ENCODE results near the gene KRT72. TPM values are rescaled to one million over a fixed set of nuclear protein-coding genes. Genes with fewer than 3 reads are reported as not detected.

Gene KRT72
- total and polyA plus RNA-seq, 4 donors, result not detected

GRCh38 chr12:52650520-52651081 lies 49.3 kb upstream of the KRT72 start:
- H3K4me3 ChIP-seq (ENCODE audit: low read depth in 1 of 3, low read length in 3 of 3), result no peak overlapping the region
- H3K27ac ChIP-seq (ENCODE audit: low read depth in 1 of 2, low read length in 2 of 2), result no peak overlapping the region
- H3K9me3 ChIP-seq (ENCODE audit: control insufficient read depth in 4 of 4, low read length in 3 of 4), result peaks cover 0 to 2% (median 0%) of the 10 kb centered on the region in 4 donors
- no peak overlapping the region for H3K9ac ChIP-seq (ENCODE audit: low read depth in 1 of 2, low read length in 2 of 2)
- WGBS, result 63% methylated on average over 12 of the region's 12 CpGs
- H3K36me3 ChIP-seq (ENCODE audit: control insufficient read depth in 4 of 4, insufficient read depth in 3 of 4, low read depth in 1 of 4, low read length in 3 of 4), result no peaks in the 10 kb centered on the region
- H3K4me1 ChIP-seq (ENCODE audit: control insufficient read depth in 4 of 4, insufficient read depth in 4 of 4, low read length in 3 of 4), result no peaks in the 10 kb centered on the region
- peaks cover 0 to 2% (median 0%) of the 10 kb centered on the region in 4 donors for H3K27me3 ChIP-seq (ENCODE audit: control insufficient read depth in 4 of 4, insufficient read depth in 4 of 4, low read length in 3 of 4)
- no peak for TF ChIP-seq FOXA1 (IDR thresholded peaks at IDR 0.05)
- TF ChIP-seq, protein P1, sequence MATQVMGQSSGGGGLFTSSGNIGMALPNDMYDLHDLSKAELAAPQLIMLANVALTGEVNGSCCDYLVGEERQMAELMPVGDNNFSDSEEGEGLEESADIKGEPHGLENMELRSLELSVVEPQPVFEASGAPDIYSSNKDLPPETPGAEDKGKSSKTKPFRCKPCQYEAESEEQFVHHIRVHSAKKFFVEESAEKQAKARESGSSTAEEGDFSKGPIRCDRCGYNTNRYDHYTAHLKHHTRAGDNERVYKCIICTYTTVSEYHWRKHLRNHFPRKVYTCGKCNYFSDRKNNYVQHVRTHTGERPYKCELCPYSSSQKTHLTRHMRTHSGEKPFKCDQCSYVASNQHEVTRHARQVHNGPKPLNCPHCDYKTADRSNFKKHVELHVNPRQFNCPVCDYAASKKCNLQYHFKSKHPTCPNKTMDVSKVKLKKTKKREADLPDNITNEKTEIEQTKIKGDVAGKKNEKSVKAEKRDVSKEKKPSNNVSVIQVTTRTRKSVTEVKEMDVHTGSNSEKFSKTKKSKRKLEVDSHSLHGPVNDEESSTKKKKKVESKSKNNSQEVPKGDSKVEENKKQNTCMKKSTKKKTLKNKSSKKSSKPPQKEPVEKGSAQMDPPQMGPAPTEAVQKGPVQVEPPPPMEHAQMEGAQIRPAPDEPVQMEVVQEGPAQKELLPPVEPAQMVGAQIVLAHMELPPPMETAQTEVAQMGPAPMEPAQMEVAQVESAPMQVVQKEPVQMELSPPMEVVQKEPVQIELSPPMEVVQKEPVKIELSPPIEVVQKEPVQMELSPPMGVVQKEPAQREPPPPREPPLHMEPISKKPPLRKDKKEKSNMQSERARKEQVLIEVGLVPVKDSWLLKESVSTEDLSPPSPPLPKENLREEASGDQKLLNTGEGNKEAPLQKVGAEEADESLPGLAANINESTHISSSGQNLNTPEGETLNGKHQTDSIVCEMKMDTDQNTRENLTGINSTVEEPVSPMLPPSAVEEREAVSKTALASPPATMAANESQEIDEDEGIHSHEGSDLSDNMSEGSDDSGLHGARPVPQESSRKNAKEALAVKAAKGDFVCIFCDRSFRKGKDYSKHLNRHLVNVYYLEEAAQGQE (IDR thresholded peaks at IDR 0.05), result peak; percentile 54
- DNase-seq (ENCODE audit: low spot score), result no peak

DNA sequence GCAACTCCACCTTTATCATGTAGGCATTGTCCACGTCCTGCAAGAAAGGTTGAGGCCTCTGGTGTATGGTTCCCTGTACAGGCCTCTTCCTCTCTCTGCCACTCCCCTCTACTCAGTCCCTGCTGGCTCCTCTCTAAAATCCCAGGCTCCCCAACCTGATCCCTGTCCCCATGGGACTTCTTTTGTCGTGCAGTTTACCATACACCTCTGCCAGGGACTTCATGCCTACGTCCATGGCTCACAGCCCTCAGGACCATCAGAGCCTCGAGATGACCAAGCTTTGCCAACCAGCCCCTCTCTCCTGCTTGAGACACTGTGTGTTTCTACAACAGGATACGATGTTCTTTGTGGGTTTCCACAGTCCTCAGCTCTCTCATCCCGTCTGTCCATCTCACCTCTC lies 47.8 kb upstream of the KRT72 start:
- Histone ChIP-seq H3K27me3 (ENCODE audit: control insufficient read depth in 4 of 4, insufficient read depth in 4 of 4, low read length in 3 of 4) (no peaks in the 10 kb centered on the region), H3K4me1 (ENCODE audit: control insufficient read depth in 4 of 4, insufficient read depth in 4 of 4, low read length in 3 of 4) (no peaks in the 10 kb centered on the region), H3K36me3 (ENCODE audit: control insufficient read depth in 4 of 4, insufficient read depth in 3 of 4, low read depth in 1 of 4, low read length in 3 of 4) (no peaks in the 10 kb centered on the region), H3K4me3 (ENCODE audit: low read depth in 1 of 3, low read length in 3 of 3) (no peak overlapping the region), H3K9ac (ENCODE audit: low read depth in 1 of 2, low read length in 2 of 2) (no peak overlapping the region), H3K9me3 (ENCODE audit: control insufficient read depth in 4 of 4, low read length in 3 of 4) (peaks cover 0 to 2% (median 0%) of the 10 kb centered on the region in 4 donors), H3K27ac (ENCODE audit: low read depth in 1 of 2, low read length in 2 of 2) (no peak overlapping the region)
- TF ChIP-seq EGR1 (IDR thresholded peaks at IDR 0.05; ENCODE audit: low read depth in 2 of 2) (no peak), RXRA (IDR thresholded peaks at IDR 0.05) (no peak), NR2F2 (IDR thresholded peaks at IDR 0.05) (no peak), YY1 (IDR thresholded peaks at IDR 0.05) (no peak), TAF1 (conservative IDR thresholded peaks at IDR 0.05) (no peak), HNF4G (IDR thresholded peaks at IDR 0.05) (no peak), MAX (IDR thresholded peaks at IDR 0.05) (no peak)
- TF ChIP-seq, protein P2, sequence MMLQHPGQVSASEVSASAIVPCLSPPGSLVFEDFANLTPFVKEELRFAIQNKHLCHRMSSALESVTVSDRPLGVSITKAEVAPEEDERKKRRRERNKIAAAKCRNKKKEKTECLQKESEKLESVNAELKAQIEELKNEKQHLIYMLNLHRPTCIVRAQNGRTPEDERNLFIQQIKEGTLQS (IDR thresholded peaks at IDR 0.05), result no peak
- TF ChIP-seq, protein P3, sequence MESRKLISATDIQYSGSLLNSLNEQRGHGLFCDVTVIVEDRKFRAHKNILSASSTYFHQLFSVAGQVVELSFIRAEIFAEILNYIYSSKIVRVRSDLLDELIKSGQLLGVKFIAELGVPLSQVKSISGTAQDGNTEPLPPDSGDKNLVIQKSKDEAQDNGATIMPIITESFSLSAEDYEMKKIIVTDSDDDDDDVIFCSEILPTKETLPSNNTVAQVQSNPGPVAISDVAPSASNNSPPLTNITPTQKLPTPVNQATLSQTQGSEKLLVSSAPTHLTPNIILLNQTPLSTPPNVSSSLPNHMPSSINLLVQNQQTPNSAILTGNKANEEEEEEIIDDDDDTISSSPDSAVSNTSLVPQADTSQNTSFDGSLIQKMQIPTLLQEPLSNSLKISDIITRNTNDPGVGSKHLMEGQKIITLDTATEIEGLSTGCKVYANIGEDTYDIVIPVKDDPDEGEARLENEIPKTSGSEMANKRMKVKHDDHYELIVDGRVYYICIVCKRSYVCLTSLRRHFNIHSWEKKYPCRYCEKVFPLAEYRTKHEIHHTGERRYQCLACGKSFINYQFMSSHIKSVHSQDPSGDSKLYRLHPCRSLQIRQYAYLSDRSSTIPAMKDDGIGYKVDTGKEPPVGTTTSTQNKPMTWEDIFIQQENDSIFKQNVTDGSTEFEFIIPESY (IDR thresholded peaks at IDR 0.05), result no peak
- no peak for DNase-seq (ENCODE audit: low spot score)
- 68% methylated on average over 6 of the region's 6 CpGs for WGBS

DNA sequence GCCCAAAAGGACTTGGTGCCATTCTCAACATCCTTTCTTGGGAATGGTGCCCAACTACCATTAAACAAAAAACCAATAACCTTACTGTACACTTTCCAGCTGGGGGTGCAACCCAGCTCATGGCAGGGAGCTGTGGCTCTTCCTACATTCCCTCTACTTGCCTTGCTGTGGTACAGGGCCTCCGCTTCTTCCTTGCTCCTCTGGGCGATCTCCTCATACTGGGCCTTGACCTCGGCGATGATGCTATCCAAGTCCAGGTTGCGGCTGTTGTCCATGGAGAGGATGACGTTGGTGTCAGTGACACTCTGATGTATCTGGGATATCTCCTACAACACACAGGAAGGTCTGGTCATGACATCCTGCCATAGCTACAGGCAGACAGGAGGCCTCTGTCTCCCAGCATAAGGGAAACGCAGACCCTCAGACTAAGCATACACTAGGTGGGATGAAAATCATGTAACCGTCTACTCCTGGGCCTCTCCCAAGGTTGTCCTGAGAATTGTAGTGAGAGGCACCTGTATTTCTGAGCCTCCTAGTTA lies 46.8 kb upstream of the KRT72 start:
- no peak overlapping the region for H3K9ac ChIP-seq (ENCODE audit: low read depth in 1 of 2, low read length in 2 of 2)
- H3K27me3 ChIP-seq (ENCODE audit: control insufficient read depth in 4 of 4, insufficient read depth in 4 of 4, low read length in 3 of 4), result peaks cover 0 to 3% (median 0%) of the 10 kb centered on the region in 4 donors
- H3K4me3 ChIP-seq (ENCODE audit: low read depth in 1 of 3, low read length in 3 of 3), result no peak overlapping the region
- peaks cover 0 to 2% (median 0%) of the 10 kb centered on the region in 4 donors for H3K9me3 ChIP-seq (ENCODE audit: control insufficient read depth in 4 of 4, low read length in 3 of 4)
- DNase-seq (ENCODE audit: low spot score), result peak; percentile 31
- H3K27ac ChIP-seq (ENCODE audit: low read depth in 1 of 2, low read length in 2 of 2), result no peak overlapping the region
- no peaks in the 10 kb centered on the region for H3K36me3 ChIP-seq (ENCODE audit: control insufficient read depth in 4 of 4, insufficient read depth in 3 of 4, low read depth in 1 of 4, low read length in 3 of 4)
- H3K4me1 ChIP-seq (ENCODE audit: control insufficient read depth in 4 of 4, insufficient read depth in 4 of 4, low read length in 3 of 4), result no peaks in the 10 kb centered on the region
- WGBS, result 91% methylated on average over 8 of the region's 8 CpGs
- TF ChIP-seq YY1 (IDR thresholded peaks at IDR 0.05) (no peak), EGR1 (IDR thresholded peaks at IDR 0.05; ENCODE audit: low read depth in 2 of 2) (no peak), HNF4A (conservative IDR thresholded peaks at IDR 0.05) (no peak)
- TF ChIP-seq, protein P4, sequence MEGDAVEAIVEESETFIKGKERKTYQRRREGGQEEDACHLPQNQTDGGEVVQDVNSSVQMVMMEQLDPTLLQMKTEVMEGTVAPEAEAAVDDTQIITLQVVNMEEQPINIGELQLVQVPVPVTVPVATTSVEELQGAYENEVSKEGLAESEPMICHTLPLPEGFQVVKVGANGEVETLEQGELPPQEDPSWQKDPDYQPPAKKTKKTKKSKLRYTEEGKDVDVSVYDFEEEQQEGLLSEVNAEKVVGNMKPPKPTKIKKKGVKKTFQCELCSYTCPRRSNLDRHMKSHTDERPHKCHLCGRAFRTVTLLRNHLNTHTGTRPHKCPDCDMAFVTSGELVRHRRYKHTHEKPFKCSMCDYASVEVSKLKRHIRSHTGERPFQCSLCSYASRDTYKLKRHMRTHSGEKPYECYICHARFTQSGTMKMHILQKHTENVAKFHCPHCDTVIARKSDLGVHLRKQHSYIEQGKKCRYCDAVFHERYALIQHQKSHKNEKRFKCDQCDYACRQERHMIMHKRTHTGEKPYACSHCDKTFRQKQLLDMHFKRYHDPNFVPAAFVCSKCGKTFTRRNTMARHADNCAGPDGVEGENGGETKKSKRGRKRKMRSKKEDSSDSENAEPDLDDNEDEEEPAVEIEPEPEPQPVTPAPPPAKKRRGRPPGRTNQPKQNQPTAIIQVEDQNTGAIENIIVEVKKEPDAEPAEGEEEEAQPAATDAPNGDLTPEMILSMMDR (IDR thresholded peaks at IDR 0.05; ENCODE audit: low read depth, low read length, missing input control), result no peak
- TF ChIP-seq, protein P1 (IDR thresholded peaks at IDR 0.05), result no peak

All from liver (tissue), 9 donors.